Measurements from ENCODE around the gene PSMD14.

The PSMD14 gene

DNA sequence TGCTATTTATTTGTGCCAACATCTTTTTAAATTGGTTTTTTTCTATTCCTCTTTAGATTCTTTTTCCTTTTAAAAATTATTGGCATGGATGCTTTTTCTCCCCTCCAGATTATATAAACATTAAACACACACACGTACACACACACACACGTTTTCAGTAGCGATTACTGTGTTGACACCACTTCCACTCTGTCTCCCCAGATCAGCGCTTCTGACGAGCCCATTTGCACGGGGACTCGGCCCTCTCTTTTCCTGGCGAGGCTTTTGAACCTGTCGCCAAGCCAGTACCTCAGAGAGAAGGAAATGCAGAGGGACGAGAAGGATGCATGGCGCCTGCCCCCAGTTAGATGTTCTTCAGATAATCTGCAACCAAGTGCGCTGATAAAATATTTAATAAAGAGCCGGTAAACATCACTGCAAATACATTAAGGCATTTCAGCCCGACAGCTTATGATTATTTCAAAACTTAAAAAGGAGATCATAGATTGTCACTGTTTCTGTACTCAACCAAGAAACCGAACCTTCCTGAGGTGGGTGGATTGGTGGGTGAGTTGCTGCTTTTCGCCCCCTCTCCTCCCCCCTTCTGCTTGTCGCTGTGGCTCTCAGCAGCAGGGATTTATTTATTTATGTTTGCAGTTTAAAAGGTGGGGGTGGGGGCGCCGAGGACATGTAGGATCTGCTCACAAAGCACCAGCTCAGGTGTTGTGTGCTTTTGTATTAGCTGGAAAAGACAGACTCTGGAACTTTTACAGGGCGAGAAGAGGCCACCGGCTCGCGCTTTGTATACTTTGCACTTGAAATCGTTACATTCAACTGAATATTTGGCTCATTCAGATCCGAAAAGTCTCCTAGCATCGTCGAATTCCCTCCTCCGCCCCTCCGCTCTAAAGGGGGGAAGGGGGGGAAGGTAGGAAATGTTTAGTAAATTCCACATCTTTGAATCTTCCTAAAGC, 107.1 kb downstream of the PSMD14 start:
- no peak for FAIRE-seq
- DNase-seq (ENCODE audit: insufficient read length, low spot score), result no peak

DNA sequence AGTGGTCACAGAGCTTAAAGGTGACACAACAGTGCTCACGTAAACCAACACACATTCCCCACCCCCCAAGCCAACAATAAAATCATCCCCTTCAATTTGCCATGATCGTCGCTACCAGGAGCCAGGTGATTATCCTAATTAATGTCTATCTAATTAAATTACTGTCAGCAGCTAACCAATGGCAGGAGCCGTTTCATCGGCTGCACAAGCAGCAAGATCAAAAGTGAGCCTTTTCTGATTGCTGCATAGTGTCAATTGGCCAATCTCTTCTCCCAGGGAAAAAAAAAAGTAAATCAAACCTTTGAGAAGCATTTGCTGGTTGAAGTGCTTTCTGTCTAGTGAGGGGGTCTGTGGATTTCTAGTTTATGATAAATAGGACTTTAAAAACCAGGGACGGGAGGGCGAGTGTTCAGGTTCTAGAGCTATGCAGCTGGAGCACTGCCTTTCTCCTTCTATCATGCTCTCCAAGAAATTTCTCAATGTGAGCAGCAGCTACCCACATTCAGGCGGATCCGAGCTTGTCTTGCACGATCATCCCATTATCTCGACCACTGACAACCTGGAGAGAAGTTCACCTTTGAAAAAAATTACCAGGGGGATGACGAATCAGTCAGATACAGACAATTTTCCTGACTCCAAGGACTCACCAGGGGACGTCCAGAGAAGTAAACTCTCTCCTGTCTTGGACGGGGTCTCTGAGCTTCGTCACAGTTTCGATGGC, 107.9 kb downstream of the PSMD14 start, which contains the start of gene TBR1:
TBR1 (plus strand) TSS at position 311 of the 721 bp plus-strand sequence; CDS start at position 425, 114 bp downstream.
- no peak for FAIRE-seq
- no peak for DNase-seq (ENCODE audit: insufficient read length, low spot score)
- TF ChIP-seq POLR2A (IDR thresholded peaks at IDR 0.05; ENCODE audit: low read depth, low read length), result no peak

More for the DNA sequence above, 107.1 kb downstream of the PSMD14 start:
- no peak for TF ChIP-seq POLR2A (IDR thresholded peaks at IDR 0.05; ENCODE audit: low read depth, low read length)

DNA sequence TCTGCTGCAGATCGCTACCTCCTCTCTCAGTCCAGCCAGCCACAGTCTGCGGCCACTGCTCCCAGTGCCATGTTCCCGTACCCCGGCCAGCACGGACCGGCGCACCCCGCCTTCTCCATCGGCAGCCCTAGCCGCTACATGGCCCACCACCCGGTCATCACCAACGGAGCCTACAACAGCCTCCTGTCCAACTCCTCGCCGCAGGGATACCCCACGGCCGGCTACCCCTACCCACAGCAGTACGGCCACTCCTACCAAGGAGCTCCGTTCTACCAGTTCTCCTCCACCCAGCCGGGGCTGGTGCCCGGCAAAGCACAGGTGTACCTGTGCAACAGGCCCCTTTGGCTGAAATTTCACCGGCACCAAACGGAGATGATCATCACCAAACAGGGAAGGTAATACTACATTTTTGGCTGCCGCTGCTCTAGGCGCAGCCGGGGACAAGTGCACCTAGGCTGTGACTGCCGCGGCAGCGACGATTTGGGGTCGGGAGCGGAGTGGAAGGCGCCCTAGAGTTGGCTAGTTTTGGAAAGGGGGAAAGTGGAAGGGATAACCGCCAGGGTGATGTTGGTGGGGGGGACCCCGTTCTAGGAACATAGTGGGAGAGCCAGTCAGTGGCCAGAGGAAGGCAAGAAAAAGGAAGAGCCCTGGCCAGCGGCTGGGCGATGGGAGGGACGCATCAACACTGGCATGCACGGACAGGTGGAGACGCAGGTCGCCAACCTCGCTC, 108.6 kb downstream of the PSMD14 start:
- no peak for TF ChIP-seq POLR2A (IDR thresholded peaks at IDR 0.05; ENCODE audit: low read depth, low read length)

DNA sequence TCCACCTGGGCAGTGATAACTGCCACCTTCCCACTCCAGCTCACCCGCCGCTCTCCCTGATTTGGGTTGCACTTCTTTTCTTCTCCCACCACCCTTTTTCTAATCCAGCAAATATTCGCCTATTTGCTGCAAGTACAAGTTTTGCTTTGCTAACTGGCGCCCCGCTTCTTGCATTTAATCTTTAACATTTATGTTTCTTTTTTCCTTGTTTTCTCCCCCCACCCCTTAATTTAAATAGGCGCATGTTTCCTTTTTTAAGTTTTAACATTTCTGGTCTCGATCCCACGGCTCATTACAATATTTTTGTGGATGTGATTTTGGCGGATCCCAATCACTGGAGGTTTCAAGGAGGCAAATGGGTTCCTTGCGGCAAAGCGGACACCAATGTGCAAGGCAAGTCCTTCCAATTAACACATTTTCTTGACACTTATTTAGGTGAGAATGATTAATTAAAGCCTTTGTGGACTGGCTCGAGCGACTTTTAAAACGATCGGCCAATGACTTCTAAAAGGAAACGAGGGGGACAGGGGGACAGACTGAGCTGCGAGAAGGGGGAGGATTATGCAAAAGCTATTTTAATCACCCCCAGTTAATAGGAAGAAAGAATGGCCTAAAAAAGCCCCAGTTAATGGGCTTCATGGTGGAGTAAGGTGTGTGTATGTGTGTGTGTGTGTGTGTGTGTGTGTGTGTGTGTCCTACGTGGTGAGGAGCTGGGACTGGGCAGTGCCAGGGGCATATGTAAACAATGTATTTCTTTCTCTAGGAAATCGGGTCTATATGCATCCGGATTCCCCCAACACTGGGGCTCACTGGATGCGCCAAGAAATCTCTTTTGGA, 109.4 kb downstream of the PSMD14 start:
- no peak for FAIRE-seq

More for the DNA sequence above, 108.6 kb downstream of the PSMD14 start:
- FAIRE-seq, result no peak
- DNase-seq (ENCODE audit: insufficient read length, low spot score), result no peak

DNA sequence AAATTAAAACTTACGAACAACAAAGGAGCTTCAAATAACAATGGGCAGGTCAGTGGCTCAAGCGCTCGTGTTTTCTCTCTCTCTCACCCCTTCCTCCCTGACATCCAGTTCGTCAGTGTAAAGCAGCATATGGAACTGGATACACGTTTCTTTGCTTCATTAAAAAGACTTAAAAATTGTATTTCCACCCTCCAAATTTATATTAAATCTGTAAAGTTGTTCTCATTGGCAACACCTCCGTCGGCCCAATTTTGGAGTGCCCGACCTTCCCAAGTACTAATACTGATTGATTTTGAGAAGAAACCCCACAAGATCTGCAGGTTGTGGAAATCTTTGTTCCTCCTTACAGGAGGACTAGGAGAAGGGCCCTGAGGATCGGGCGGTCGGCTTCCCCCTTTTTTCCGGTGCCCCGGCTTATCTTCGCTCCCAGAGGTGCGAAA, 110.1 kb downstream of the PSMD14 start:
- DNase-seq (ENCODE audit: insufficient read length, low spot score), result no peak
- no peak for FAIRE-seq
- TF ChIP-seq POLR2A (IDR thresholded peaks at IDR 0.05; ENCODE audit: low read depth, low read length), result no peak

More for the DNA sequence above, 109.4 kb downstream of the PSMD14 start:
- TF ChIP-seq POLR2A (IDR thresholded peaks at IDR 0.05; ENCODE audit: low read depth, low read length), result no peak
- DNase-seq (ENCODE audit: insufficient read length, low spot score), result no peak

DNA sequence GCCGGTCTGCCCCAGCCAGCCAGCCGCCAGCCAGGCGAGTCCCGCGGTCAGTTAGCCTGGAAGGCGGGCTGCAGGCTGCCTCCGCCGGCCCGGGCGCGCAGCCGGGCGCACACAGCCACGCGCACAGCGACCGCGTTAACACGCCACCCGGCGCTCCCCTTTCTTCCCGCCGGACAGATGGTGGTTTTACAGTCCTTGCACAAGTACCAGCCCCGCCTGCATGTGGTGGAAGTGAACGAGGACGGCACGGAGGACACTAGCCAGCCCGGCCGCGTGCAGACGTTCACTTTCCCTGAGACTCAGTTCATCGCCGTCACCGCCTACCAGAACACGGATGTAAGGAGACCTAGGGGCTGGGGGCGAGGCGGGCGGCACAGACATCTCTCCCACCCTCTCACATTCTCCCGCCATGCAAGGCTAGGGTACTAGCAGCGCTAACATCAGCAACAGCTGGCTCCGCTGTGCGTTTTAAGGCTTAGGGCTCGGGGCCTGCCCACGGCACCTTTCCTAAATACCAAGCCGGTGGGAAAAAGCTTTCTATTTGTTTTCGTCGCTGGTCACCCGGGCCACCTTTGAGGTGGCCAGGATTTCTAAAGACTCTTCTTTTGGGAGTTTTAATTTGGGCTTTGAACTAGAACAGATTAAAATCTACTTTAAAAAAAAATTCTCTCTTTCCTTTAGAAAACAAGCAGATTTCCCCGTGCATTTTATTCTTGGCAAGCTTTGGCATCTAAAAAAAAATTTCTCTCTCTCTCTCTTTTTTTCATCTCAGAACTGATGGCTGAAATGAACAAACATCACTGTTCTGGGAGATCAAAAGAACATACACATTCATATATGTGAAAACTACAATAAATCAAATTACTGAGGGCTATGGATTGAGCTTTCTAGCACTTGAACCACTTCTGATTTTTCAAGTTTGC, 110.8 kb downstream of the PSMD14 start:
- no peak for FAIRE-seq
- TF ChIP-seq POLR2A (IDR thresholded peaks at IDR 0.05; ENCODE audit: low read depth, low read length), result no peak
- DNase-seq (ENCODE audit: insufficient read length, low spot score), result no peak

DNA sequence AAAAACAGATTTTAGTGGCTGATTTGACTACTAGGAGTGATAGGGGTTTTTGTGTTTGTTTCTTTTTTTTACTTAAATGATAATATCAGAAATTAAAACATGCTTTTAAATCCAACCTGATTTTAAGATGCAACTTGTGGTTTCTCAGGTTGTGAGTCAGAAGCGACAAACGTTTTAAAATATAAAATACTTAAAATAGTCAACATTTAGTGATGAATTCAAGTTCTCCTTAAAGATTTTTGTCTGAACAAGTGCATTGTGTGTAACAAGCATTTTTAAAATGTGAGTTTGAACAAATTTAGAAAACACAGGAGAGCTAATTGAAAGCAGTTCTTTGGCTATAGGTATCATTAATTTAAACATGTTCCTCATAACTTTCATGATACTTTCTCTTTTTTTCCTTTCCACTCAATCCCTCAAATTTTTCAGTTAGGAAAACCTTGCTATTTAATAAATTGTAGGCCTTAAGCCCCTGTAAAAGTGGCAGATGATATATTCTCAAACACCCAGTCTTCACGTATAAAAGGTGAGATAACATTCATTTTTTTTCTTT, 111.5 kb downstream of the PSMD14 start:
- no peak for DNase-seq (ENCODE audit: insufficient read length, low spot score)
- no peak for TF ChIP-seq POLR2A (IDR thresholded peaks at IDR 0.05; ENCODE audit: low read depth, low read length)
- FAIRE-seq, result no peak

DNA sequence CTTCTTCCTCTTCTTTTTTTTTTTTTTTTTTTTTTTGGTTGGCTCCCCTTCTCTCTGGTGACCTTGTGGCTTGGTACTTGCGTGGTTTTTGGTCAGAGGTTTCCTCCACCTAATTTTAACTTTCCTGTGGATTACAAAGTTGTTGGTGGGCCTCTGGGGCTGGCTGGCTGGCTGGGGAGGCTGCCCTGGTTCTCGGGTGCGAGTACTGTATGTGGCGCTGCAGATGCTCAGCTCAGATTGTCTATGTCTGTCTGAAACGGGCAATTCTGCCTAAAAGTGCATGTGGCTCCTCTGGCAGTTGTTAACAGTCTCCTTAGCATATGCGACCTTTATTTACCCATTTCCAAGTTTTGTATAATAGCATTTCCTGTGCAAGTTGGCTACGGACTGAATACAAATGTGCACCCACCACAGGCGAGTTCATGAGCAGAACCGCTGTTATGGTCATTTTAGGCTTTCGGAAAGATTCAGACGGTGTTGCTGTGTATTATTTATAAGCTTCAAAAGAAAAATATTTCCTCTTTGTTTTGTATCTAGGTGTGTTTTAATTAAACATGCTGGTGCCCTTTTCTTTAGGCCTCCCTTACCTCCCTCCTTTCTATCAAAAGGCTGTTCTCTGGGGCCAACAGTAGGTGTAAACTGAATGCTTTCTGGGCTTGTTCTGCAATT, 112.3 kb downstream of the PSMD14 start:
- DNase-seq (ENCODE audit: insufficient read length, low spot score), result no peak
- TF ChIP-seq POLR2A (IDR thresholded peaks at IDR 0.05; ENCODE audit: low read depth, low read length), result no peak
- FAIRE-seq, result no peak

DNA sequence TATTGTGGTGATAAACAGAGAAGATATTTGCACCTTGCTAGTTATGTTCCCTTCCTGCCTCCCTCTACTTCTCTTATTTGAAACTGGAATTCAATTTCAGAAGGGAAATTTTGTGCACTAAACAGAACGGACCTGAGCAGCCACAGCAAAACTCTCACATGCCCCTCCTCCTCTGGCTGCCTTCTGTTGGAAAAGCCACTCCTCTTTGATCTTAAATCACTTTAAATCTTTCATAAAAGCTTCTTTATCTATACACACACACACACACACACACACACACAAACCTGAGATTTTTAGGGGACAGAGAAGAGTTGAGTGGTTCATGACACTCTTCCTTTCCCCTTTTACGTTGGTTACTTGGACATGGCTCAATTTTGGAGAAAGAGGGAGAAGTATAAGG, 113.5 kb downstream of the PSMD14 start:
- FAIRE-seq (no peak), DNase-seq (ENCODE audit: insufficient read length, low spot score) (no peak)
- no peak for TF ChIP-seq POLR2A (IDR thresholded peaks at IDR 0.05; ENCODE audit: low read depth, low read length)

DNA sequence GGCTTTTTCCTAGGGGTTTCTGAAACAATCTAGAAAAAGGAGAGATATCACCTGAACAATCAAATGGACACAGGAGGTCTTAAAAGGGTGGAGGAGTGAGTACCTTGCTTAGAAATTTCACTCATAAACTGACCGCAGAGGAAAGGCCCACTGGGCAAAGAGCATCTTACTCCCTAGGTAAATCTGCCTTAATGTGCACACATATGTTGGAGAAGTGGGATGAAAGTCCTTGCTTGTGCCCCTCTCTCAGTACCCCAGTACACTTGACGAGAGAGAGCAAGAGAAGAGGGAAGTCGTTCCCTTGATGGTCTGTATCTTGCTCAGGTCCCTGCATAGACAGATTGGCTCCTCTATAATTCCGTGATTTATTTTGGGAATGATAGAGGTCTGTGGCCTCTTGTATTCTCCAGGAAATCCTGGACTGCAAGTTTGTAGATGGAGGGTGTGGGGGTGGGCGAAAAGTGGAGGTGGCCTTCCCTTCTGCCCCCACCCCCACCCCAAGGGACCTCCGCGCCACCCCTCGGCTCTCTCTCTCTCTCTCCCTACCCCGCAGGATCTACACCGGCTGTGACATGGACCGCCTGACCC, 114.7 kb downstream of the PSMD14 start:
- FAIRE-seq (no peak), DNase-seq (ENCODE audit: insufficient read length, low spot score) (no peak)
- no peak for TF ChIP-seq POLR2A (IDR thresholded peaks at IDR 0.05; ENCODE audit: low read depth, low read length)

Measured in H54 (cell line).